HG02885 (cell line): ENCODE data around the gene IRF4.
"Not testable (repeated sequence)": the region's sequence is repeated elsewhere in the genome, so short reads cannot be mapped to it uniquely, and the experiment has no call there.

ENCODE experiments used
- ATAC-seq: cut with Tn5 transposase; IDR thresholded peaks from one replicate; pipeline ENCODE4 v1.9.1; 2021; ENCODE audit warnings: mild to moderate bottlenecking; ENCODE audit not compliant: unreplicated experiment, poor library complexity

IRF4 gene

GRCh38 chr6:411402-412145, 20.0 kb downstream of the IRF4 start:
- ATAC-seq: no peak

DNA sequence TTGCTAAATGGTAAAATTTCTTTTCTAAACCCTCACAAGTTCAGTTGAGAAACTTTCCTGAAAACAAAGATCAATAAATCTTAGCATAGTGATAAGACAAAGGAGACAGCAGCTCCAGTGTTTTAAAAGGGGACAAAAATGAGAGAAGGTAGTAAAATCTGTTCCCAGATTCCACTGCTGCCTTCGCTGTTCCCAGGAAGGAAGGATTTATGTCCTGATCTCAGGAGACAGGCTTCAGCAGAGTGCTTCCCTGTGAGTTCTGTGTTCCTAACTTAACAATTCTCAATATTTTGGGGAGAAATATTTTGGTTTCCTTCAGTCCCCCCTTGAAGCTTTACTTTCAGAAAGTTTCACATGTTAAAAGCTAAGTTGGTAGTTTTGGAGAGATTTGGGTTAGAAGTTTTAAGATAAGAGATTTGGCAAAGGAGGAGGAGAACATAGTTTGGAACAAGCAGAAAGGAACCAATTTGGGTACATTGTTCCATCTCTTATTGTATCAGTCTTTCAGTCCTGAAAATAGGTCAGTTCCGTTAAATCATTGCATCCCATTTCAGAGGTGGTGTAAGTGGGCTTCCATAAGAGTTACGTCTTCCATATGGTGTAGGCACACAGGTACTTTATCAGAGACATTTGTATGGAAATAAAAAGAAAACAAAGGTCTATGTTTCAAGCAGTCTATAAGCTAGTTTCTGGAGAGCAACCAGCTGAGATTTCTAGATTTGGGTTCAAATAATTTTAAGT, 20.8 kb downstream of the IRF4 start:
- ATAC-seq: no peak

DNA sequence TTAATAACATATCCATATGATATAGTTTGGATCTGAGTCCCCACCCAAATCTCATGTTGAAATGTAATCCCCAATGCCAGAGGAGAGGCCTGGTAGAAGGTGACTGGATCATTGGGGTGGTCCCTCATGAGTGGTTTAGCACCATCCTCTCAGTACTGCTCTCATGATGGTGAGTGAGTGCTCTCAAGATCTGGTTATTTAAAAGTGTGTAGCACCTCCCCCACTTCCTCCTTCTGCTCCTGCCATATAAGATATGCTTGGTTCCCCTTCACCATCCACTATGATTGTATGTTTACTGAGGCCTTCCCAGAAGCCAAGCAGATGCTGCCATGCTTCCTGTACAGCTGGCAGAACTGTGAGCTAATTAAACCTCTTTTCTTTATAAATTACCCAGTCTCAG, 22.9 kb downstream of the IRF4 start:
- no peak for ATAC-seq

DNA sequence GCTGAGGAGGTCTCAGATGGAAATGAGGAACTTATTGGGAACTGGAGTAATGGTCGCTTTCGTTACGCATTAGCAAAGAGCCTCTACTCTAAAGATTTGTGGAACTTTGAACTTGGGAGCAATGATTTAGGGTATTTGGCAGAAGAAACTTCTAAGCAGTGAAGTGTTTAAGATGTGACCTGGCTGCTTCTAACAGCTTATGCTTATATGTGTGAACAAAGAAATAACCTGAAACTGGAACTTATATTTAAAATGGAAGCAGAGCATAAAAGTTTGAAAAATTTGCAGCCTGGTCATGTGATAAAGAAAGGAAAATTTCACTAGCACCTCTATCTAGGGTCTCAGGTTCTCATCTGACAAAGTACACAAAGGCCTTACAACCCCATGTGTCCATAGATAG, 23.5 kb downstream of the IRF4 start:
- ATAC-seq: no peak

DNA sequence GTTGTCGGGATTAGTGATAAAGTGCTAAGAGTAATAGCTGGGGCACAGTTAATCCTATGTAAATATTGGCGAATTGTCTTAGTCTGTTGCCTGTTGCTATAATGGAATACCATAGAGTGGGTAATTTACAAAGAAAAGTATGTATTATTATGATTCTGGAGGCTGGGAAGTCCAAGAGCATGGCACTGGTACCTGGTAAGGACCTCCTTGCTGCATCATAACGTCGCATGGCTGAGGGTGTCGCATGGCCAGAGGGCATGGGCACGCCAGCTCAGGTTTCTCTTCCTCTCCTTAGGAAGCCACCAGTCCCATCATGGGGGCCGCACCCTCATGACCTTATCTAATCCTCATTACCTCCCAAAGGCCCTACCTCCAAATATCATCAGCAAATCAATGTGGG, 29.7 kb downstream of the IRF4 start:
- ATAC-seq: no peak

- ATAC-seq: no peak
Measured at GRCh38 chr6:422433-423054, 31.0 kb downstream of the IRF4 start.

- no peak for ATAC-seq
Measured at GRCh38 chr6:423055-423798, 31.7 kb downstream of the IRF4 start.

DNA sequence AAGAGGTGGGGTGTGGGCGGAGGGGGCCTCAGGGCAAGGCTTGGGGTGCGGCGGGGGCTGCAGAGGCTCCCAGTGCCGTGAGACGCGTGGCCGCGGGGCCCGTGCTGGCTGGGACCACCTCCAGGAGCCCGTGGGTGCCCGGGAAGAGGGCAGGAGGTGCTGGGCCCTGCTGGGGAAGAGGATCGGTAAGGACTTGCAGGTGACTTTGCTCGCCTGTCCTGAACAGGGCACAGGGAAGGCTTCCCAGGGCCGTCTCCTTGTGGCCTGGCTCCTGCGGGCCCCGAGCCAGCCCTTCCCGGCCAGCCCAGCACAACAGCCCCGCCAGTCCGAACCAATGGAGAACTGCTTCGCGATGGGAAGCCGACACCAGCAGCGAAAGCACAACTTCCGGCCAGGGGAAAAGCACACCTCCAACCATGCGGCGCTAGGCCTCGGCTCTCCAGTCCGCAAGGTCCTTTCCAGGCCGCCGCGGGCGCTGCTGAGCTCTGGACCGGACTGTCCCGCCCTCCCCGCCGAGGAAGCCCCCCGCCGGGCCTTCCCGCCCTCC, 32.3 kb downstream of the IRF4 start:
- no peak for ATAC-seq

DNA sequence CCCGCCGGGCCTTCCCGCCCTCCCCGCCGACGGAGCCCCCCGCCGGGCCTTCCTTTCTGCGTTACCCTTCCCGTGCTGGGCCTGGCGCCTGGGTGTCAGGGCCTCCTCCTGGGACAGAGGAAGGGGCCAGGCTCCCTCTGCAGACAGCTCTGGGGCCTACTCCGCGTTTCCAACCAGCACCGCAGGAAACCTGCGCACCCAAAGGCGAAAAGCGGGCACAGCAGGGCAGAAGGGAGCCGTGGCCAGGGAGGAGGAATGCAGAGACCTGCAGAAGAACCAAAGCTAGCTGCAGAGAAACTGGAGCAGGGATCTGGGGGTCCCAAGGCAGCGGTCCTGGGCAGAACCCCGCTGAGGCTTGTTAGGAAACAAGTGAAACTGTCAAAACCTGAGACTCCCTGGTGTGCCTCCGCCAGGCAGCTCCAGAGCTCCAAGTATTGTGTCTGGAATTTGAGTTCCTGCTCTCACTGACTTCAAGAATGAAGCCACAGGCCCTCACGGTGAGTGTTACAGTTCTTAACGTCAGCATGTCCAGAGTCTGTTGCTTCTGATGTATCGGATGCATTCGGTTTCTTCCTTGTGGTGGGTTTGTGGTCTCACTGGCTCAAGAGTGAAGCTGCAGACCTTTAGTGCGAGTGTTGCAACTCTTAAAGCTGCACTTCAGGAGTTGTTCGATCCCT, 33.3 kb downstream of the IRF4 start:
- no peak for ATAC-seq

- ATAC-seq: not testable (repeated sequence)
Measured at GRCh38 chr6:425418-425788, 33.9 kb downstream of the IRF4 start.

DNA sequence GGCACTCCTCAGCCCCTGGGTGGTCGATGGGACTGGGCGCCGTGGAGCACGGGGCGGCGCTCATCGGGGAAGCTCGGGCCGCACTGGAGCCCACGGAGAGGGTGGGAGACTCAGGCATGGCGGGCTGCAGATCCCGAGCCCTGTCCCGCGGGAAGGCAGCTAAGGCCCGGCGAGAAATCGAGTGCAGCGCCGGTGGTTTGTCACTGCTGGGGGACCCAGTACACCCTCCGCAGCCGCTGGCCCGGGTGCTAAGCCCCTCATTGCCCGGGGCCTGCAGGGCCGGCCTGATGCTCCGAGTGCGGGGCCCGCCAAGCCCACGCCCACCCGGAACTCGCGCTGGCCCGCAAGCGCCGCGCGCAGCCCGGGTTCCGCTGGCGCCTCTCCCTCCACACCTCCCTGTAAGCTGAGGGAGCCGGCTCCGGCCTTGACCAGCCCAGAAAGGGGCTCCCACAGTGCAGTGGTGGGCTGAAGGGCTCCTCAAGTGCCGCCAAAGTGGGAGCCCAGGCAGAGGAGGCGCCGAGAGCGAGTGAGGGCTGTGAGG, 34.7 kb downstream of the IRF4 start:
- not testable (repeated sequence) for ATAC-seq

DNA sequence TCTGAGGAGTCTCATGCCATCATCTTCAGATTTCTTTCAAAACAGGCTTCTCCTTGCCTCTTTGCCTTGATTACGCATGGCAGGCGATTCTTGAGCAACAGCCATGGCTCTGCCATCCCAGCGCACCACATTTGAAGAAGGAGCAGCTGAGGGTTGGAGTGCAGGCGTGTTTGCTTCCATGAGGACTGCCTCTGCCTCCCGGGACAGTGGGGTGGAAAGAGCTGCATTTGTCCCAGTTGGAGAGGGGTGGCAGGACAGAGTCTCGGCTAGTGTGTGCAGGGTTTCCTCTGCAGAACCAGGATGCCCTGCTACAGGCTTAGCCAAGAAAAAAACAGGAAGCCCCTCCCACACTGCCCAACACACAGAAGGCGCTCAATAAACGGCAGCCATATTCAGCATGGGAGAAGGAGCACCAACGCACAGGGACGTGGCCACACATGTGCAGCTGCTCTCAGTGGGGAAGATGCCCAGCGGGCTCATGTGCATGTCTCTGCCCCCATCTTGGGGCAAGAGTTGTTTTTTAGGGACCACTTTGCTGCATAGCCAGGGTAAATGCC, 36.6 kb downstream of the IRF4 start:
- no peak for ATAC-seq

- no peak for ATAC-seq
Measured at GRCh38 chr6:429515-430121, 38.1 kb downstream of the IRF4 start.

GRCh38 chr6:431504-431903, 40.0 kb downstream of the IRF4 start:
- ATAC-seq: no peak

- no peak for ATAC-seq
Measured at GRCh38 chr6:431986-432385, 40.4 kb downstream of the IRF4 start.

DNA sequence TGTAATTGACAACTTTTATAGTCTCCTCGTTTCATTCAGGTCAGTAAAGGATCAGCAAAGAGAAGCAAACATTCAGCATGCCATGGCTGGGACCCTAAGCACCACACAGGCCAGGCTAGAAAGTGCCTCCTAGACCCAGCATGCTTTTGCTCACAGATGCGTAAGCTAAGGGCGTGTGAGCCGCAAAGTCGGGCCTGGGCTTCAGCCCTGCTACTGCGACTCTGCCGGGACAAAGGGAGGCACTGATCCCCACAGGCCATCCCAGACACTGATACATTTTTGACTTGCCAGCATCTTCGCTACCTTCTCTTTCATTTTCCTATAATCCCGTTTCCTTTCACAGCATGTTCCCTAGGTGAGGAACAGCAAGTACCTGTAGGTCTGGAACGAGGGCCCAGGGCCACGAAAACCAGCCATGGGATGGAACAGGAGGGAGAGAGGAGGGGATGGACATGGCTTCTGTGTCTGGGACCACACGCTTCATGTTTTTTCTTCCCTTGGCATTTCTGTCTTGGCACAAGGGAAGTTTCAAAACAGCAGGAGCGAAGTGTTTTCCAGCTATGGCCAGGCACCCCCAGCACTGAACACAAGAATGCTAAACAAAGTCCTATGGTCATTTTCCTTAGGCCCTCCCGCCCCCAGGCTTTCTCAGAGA, 42.6 kb downstream of the IRF4 start:
- no peak for ATAC-seq

GRCh38 chr6:435441-436307, 44.1 kb downstream of the IRF4 start:
- ATAC-seq: no peak
